K562 (cell line): ENCODE measurements around the gene CD52. TPM values are rescaled to one million over a fixed set of nuclear protein-coding genes. Genes with fewer than 3 reads are reported as not detected.
A peak's percentile ranks its signal among the peaks of the same experiment; 100 is the strongest.

Experiments used
- CHAMP1 ChIP-seq: fragments of 450-650 bp; IDR thresholded peaks from 2 replicates; pipeline ENCODE4 v1.6.1; 2016; ENCODE audit warnings: mild to moderate bottlenecking
- EGR1 ChIP-seq: fragments of 450-650 bp; conservative IDR thresholded peaks from 2 replicates; pipeline ENCODE4 v1.6.1; 2017; ENCODE audit warnings: mild to moderate bottlenecking
- HEY1 ChIP-seq: fragments of 250-450 bp; sonication (Bioruptor Pico); IDR thresholded peaks from 2 replicates; pipeline ENCODE4 v1.5.0; 2020; ENCODE audit warnings: mild to moderate bottlenecking, moderate library complexity, borderline replicate concordance
- JUN ChIP-seq, 2 experiments: sonication (generic) in 1 of 2; formaldehyde crosslinking in 1 of 2; IDR thresholded peaks; 2 replicates each; pipeline versions ENCODE4 v1.6.1 to v1.8.0; 2012 to 2022; ENCODE audit warnings: borderline replicate concordance in 2 of 2, mild to moderate bottlenecking in 2 of 2, improper control_type of control experiment in 1 of 2, low read depth in 1 of 2, low read length in 1 of 2, missing genetic modification reagents in 1 of 2
- KLF13 ChIP-seq: fragments of 450-650 bp; IDR thresholded peaks from 2 replicates; pipeline ENCODE4 v1.6.1; 2016; ENCODE audit warnings: missing genetic modification characterization, low read depth, mild to moderate bottlenecking, missing compliant biosample characterization, moderate library complexity, borderline replicate concordance
- MYC ChIP-seq, 2 experiments: fragments of 250-450 bp in 1 of 2; sonication (Bioruptor Pico) in 1 of 2; IDR thresholded peaks; 2 replicates each; pipeline versions ENCODE4 v1.5.1 to v1.6.1; 2012 to 2021; ENCODE audit warnings: low read depth in 2 of 2, borderline replicate concordance in 1 of 2, improper control_type of control experiment in 1 of 2, low read length in 1 of 2, mild to moderate bottlenecking in 1 of 2, moderate library complexity in 1 of 2
- NCOA6 ChIP-seq: fragments of 450-650 bp; IDR thresholded peaks from 2 replicates; pipeline ENCODE4 v1.6.1; 2017; ENCODE audit warnings: mild to moderate bottlenecking
- NFE2L1 ChIP-seq: fragments of 450-650 bp; IDR thresholded peaks from 2 replicates; pipeline ENCODE4 v1.6.1; 2016; ENCODE audit warnings: missing genetic modification characterization, low read depth, mild to moderate bottlenecking, missing compliant biosample characterization, moderate library complexity, borderline replicate concordance
- RBM14 ChIP-seq: fragments of 200-400 bp; formaldehyde crosslinking; IDR thresholded peaks from 2 replicates; pipeline ENCODE4 v1.6.1; 2018; ENCODE audit warnings: low read depth, mild to moderate bottlenecking, low read length, moderate library complexity, borderline replicate concordance; ENCODE audit not compliant: insufficient read depth
- SMARCB1 ChIP-seq: IDR thresholded peaks from 2 replicates; pipeline ENCODE4 v1.6.1; 2011; ENCODE audit warnings: improper control_type of control experiment, low read depth; ENCODE audit not compliant: insufficient read length
- SPI1 ChIP-seq: IDR thresholded peaks from 2 replicates; pipeline ENCODE4 v1.6.1; 2011; ENCODE audit warnings: low read depth, low read length, control low read depth, borderline replicate concordance
- TAF9B ChIP-seq: fragments of 450-650 bp; IDR thresholded peaks from 2 replicates; pipeline ENCODE4 v1.6.1; 2018; ENCODE audit warnings: mild to moderate bottlenecking; ENCODE audit not compliant: partially characterized antibody
- TRIM25 ChIP-seq: fragments of 450-650 bp; IDR thresholded peaks from 2 replicates; pipeline ENCODE4 v1.7.0; 2016; ENCODE audit warnings: borderline replicate concordance
- XRCC3 ChIP-seq: fragments of 450-650 bp; IDR thresholded peaks from 2 replicates; pipeline ENCODE4 v1.6.1; 2017; ENCODE audit warnings: mild to moderate bottlenecking, moderate library complexity
- ZFPM2 ChIP-seq: fragments of 250-450 bp; sonication (Bioruptor Pico); IDR thresholded peaks from 2 replicates; pipeline ENCODE4 v1.5.1; 2022; ENCODE audit warnings: mild to moderate bottlenecking
- ZNF143 ChIP-seq: sonication (generic); formaldehyde crosslinking; IDR thresholded peaks from 2 replicates; pipeline ENCODE4 v1.9.0; 2022; ENCODE audit warnings: mild to moderate bottlenecking, missing genetic modification reagents
- ZNF224 ChIP-seq: sonication (generic); formaldehyde crosslinking; IDR thresholded peaks from 2 replicates; pipeline ENCODE4 v1.8.0; 2022; ENCODE audit warnings: mild to moderate bottlenecking, missing genetic modification reagents
- ZNF23 ChIP-seq: fragments of 250-450 bp; sonication (Bioruptor Pico); IDR thresholded peaks from 2 replicates; pipeline ENCODE4 v1.4.0; 2020; ENCODE audit warnings: mild to moderate bottlenecking
- ZNF778 ChIP-seq: fragments of 450-650 bp; formaldehyde crosslinking; IDR thresholded peaks from 2 replicates; pipeline ENCODE4 v1.4.0; 2020; ENCODE audit warnings: mild to moderate bottlenecking, moderate library complexity
- polyA plus RNA-seq, 8 experiments: library from polyadenylated mRNA; depleted of rRNA in 4 of 8; stranded (reverse) in 5 of 8; unstranded in 3 of 8; fragments of >200 nt; fragmentation: Nextera tagmentation in 2 of 8; fragmentation: Illumina TruSeq in 1 of 8; extraction: Ambion mirVana in 2 of 8; extraction: Trizol in 1 of 8; gene quantifications; 2 replicates each; pipeline versions ENCODE4 v1.2.1 to v1.2.3, GENCODE V29; 2011 to 2014; ENCODE audit warnings: inconsistent platforms in 1 of 8, missing spikeins in 1 of 8
- total RNA-seq, 7 experiments: library from RNA; depleted of rRNA in 6 of 7; stranded (reverse); fragments of >200 nt in 6 of 7; fragmentation: Illumina TruSeq in 2 of 7; extraction: Trizol in 2 of 7; gene quantifications; 2 replicates each; pipeline versions ENCODE4 v1.2.1 to v1.2.3, GENCODE V29; 2011 to 2021; ENCODE audit warnings: low replicate concordance in 1 of 7
- TF ChIP-seq, protein P1 (sequence below): IDR thresholded peaks from 2 replicates; pipeline ENCODE4 v1.6.1; 2014; ENCODE audit warnings: antibody characterized with exemption
- TF ChIP-seq, protein P2 (sequence below): fragments of 250-450 bp; sonication (Bioruptor Pico); IDR thresholded peaks from 2 replicates; pipeline ENCODE4 v1.5.0; 2021

Gene CD52
- total and polyA plus RNA-seq, 9 of the 15 experiments (the other 6 are each of a cell fraction or from before 2014, with no cell fraction given) = 34.9 to 488 (median 173) TPM

- TF ChIP-seq TRIM25 = 0 out of 2 replicates have a peak, but pooled peaks have one; percentile 46
- no peak for TF ChIP-seq ZNF778 (CRISPR knock-in tag)
- no peak for TF ChIP-seq JUN (IDR thresholded peaks at IDR 0.05; ENCODE audit: borderline replicate concordance, low read depth, low read length)
- no peak for TF ChIP-seq JUN (CRISPR knock-in tag; IDR thresholded peaks at IDR 0.05; ENCODE audit: borderline replicate concordance)
- TF ChIP-seq HEY1 = no peak
- no peak for TF ChIP-seq SMARCB1
- no peak for TF ChIP-seq EGR1
- TF ChIP-seq, protein P1, sequence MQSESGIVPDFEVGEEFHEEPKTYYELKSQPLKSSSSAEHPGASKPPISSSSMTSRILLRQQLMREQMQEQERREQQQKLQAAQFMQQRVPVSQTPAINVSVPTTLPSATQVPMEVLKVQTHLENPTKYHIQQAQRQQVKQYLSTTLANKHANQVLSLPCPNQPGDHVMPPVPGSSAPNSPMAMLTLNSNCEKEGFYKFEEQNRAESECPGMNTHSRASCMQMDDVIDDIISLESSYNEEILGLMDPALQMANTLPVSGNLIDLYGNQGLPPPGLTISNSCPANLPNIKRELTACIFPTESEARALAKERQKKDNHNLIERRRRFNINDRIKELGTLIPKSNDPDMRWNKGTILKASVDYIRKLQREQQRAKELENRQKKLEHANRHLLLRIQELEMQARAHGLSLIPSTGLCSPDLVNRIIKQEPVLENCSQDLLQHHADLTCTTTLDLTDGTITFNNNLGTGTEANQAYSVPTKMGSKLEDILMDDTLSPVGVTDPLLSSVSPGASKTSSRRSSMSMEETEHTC = no peak
- TF ChIP-seq ZNF224 (CRISPR knock-in tag) = no peak
- no peak for TF ChIP-seq TAF9B
- TF ChIP-seq NCOA6 = no peak
- no peak for TF ChIP-seq RBM14
- no peak for TF ChIP-seq MYC (IDR thresholded peaks at IDR 0.05; ENCODE audit: low read depth, low read length)
- no peak for TF ChIP-seq MYC (CRISPR knock-in tag; IDR thresholded peaks at IDR 0.05; ENCODE audit: borderline replicate concordance, low read depth)
- no peak for TF ChIP-seq ZNF23 (CRISPR knock-in tag)
- TF ChIP-seq XRCC3 = no peak
- no peak for TF ChIP-seq ZFPM2
- TF ChIP-seq KLF13 (tag) = no peak
- peak; percentile 88 for TF ChIP-seq SPI1
- no peak for TF ChIP-seq NFE2L1
- TF ChIP-seq CHAMP1 = no peak
- no peak for TF ChIP-seq ZNF143 (CRISPR knock-in tag)
- TF ChIP-seq, protein P2, sequence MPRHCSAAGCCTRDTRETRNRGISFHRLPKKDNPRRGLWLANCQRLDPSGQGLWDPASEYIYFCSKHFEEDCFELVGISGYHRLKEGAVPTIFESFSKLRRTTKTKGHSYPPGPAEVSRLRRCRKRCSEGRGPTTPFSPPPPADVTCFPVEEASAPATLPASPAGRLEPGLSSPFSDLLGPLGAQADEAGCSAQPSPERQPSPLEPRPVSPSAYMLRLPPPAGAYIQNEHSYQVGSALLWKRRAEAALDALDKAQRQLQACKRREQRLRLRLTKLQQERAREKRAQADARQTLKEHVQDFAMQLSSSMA (CRISPR knock-in tag) = no peak
Measured at GRCh38 chr1:26317146-26317545, 612 bp upstream of the CD52 start (continued).
